HG02970 (cell line): Measurements from ENCODE around the gene GNPAT.
"Not testable (repeated sequence)": the region's sequence is repeated elsewhere in the genome, so short reads cannot be mapped to it uniquely, and the experiment has no call there.

Source experiments
- ATAC-seq: cut with Tn5 transposase; IDR thresholded peaks from one replicate; pipeline ENCODE4 v1.9.1; 2021; ENCODE audit warnings: mild to moderate bottlenecking, moderate library complexity, moderate number of reproducible peaks; ENCODE audit not compliant: unreplicated experiment, low FRiP score

Gene GNPAT

DNA sequence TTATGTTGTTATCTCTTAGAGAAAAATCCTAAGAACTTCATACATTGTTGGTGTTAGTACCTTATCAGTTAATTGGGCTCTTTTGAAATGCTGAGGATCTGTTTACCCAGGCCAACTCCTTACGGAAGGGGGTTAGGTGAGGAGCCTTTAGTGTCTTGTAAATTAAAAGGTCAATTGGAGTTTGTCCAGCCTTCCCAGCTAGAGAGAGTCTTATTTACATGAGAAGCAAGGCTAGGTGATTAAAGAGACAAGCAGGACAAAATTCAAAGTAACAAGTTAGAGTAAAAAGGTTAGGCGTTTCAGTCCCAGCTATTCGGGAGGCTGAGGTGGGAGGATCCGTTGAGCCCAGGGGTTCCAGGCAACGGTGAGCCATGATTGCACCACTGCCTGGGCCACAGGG lies 28.7 kb upstream of the GNPAT start:
- ATAC-seq, result not testable (repeated sequence)

- no peak for ATAC-seq
Observed at GRCh38 chr1:231213831-231214573, 27.0 kb upstream of the GNPAT start.

DNA sequence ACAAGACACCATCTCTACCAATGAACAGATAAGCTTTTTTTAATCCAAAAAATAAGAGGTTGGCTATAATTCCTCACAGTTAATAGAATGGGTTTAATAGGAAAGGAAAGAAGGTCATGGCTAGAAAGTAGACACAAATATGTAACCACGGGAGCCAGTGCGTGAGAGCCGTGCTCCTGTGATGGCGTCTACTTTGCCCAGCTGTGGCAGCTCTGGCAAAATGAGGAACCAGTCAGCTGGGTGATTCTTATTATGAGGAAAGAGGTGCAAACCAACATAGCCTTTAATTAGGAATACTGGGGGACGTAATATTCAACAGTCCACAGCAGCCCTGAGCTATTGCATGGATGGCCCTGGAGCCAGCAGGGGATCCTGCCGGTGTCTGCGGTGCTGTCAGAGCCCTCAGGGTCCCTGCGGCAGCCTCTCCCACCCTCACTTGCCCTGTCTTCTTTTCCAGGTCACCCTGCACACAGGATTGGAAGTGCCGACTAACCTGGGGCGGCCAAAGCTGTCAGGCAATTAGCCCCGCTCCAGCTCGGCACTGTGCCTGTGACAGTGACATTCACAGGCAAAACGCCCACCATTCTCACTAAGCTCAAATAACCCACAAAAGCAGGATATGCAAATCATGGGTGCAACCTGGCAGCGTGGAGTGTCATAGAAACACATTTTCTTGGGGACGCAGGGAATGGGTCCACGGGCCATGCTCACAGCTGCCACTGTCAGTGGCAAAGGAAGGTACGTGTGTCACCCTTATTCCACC lies 25.9 kb upstream of the GNPAT start:
- ATAC-seq, result no peak

GRCh38 chr1:231215681-231216385 lies 25.2 kb upstream of the GNPAT start:
- no peak for ATAC-seq

DNA sequence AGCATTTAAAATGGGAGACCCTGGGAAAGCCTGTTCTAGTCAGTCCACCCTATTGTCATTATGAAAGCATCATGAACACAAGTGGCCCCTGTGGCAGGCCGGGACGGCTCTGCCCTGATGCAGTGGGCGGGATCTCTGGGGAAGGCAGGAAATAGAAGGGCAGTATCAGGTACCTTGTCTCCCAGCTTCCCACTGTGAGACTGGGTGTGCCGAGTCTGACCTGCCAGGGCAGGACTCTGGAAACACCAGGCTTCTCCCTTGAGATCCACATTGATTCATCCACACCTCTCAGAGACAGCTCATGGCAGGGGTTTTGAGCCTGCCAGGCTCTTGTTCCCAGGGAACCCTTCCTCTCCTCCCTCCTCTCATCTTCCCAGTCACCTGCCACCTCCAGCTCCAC lies 24.5 kb upstream of the GNPAT start:
- ATAC-seq, result no peak

GRCh38 chr1:231217056-231217455 lies 24.0 kb upstream of the GNPAT start:
- ATAC-seq, result no peak

GRCh38 chr1:231218078-231218477 lies 22.9 kb upstream of the GNPAT start:
- ATAC-seq, result no peak

GRCh38 chr1:231219422-231220401 lies 21.3 kb upstream of the GNPAT start:
- ATAC-seq, result no peak

DNA sequence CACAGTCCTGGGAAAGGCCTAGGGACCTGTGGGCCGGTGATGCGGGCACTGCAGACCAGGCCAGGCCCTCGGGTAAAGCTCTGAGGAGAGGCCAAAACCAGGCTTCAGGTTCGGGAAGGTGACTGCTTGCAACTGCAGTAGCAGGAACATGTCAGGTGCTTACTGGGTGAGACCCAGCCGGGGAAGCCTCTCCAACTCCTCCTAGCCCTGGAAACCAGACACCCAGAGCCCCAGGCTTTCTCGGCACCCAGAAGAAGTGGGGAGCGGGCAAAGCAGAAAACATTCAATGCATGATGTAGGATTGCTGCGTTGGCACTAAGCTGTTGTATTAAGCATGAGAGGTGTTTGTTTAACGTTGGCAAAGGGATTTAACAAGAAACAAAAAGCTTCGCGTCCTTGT lies 20.2 kb upstream of the GNPAT start:
- no peak for ATAC-seq

- ATAC-seq, result no peak
Observed at GRCh38 chr1:231226156-231226555, 14.9 kb upstream of the GNPAT start.

DNA sequence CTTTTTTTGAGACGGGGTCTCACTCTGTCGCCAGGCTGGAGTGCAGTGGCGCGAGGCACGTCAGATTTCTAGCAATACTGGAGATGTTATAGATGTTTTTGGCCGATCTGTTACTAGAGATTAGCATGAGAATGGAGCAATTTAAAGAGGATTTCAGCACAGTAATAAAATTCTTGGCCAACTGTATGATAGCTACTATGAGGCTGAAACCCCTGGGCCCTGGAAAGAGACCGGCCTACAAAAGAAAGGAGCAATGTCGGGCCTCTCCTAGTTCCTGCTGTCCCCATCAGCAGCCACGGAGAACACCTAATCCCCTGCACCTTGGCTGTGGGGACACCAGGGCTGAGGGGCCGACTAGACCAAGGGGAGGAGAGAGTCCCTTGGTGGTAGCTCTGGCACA lies 9.5 kb upstream of the GNPAT start:
- ATAC-seq, result no peak

DNA sequence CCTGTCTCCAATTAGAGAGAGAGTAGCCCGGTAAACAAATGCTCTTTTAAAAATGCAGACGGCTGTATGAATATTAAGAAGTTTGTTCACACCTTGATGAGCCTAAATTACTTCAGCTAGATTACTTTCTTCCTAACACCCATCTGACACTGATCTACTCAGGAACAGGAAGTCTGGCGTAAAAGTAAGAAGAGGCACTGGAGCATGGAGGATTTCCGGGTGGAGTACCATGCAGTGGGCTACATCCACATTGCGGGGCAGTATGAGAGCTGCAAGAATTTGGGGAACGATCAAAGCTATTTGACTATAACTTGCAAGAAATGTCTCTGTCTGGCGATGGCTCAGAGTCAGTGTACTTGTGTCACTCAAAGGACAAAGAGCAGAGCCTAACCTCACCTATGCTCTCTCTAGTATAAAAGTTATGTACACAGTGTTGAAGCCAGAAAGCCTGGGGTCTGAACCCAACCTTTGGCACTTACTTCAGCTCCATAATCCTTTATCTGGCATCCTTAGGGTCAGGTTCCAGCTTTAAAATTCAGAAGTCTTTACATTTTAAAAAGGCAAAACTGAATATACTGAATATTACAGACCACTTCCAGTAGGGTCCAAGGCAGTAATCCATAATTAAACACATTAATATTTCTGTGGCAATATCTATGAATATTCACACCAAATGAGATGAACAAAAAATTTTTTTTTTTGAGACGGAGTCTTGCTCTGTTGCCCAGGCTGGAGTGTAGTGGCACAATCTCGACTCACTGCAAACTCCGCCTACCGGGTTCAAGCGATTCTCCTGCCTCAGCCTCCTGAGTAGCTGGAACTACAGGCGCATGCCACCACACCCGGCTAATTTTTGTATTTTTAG lies 7.9 kb upstream of the GNPAT start:
- no peak for ATAC-seq

- no peak for ATAC-seq
Observed at GRCh38 chr1:231233735-231234417, 7.1 kb upstream of the GNPAT start.

GRCh38 chr1:231234506-231234905 lies 6.5 kb upstream of the GNPAT start:
- ATAC-seq, result no peak

- ATAC-seq, result no peak
Observed at GRCh38 chr1:231235526-231236207, 5.3 kb upstream of the GNPAT start.

DNA sequence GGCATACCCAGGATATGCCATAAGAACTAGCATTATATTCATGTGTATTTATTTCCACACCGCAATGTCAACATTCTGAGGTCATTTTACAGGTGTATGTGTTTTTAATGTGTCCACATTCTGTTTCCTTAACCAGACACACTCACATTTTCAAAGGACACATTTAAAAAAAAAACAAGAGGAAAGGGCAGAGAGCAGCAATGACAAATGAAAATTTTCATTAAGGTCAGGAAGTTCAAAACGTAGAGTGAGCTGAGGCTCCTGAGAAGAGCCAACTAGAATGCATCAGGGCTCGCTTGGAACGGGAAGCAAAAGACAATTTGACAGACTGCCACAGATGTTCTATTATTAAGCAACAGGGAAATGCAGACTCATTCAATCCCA lies 4.8 kb upstream of the GNPAT start:
- ATAC-seq, result no peak

DNA sequence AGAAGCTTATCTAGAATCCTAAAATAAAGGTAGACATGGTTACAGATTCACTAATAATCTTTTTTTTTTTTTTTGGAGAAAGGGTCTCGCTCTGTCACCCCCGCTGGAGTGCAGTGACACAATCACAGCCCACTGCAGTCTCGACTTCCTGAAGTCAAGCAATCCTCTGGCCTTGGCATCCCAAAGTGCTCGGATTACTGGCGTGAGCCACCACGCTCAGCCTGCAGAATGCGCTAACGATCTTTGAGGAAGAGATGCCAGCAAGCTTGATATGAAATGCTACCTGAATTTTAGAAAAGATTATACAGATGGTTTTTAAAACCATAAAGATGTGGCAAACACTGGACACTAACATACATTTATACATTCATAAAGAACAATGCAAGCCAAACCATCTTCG lies 4.1 kb upstream of the GNPAT start:
- no peak for ATAC-seq

DNA sequence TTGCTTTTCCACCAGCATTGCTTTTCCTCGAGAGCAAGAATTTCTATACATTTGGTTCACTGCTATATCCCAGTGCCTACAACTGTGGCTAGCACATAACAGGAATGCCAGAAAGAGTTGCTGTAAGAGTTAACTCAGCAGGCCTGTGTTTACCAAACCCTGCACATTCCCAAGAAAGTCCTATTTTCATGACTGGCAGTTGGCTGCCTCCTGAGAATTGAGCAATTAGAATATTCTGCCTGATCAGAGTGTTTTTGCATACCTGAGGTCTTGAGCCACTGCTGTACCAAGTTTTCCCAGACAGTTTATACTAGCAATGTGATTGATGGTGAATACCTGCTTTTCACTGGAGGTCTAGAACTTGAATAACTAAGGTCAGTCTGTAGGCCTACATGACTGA lies 2.7 kb upstream of the GNPAT start:
- ATAC-seq, result no peak
